Measurements from ENCODE around the gene GABRA1. TPM values are rescaled to one million over a fixed set of nuclear protein-coding genes. Genes with fewer than 3 reads are reported as not detected.

The GABRA1 gene
- total and polyA plus RNA-seq, 12 donors, result 0.23 to 3.6 (median 0.96) TPM; not detected in 4

DNA sequence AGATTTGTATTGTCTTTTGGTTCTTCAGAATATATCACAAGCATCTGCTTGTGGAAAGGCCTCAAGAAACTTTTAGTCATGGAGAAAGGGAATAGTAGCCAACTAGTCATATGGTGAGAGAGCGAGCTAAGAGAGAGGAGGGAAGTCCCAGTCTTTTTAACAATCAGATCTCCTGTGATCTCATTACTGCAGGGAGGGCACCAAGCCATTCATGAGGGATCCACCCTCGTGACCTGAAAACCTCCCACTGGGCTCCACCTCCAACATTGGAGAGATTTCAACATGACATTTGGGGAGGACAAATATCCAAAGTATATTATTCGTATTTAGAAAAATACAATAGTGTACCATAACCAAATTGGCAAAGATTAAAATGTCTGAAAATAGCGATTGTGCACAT lies 99.0 kb downstream of the GABRA1 start:
- no peaks in the 10 kb centered on the region for H3K4me1 ChIP-seq (replicated peaks in 1 of 2)
- no peaks in the 10 kb centered on the region for H3K27me3 ChIP-seq
- H3K4me3 ChIP-seq, result no peak overlapping the region
- no peak overlapping the region for H3K27ac ChIP-seq
- peaks cover 0 to 4% (median 0%) of the 10 kb centered on the region in 3 donors for H3K9me3 ChIP-seq (replicated peaks in 1 of 3)
- DNase-seq, result no peak
- no peaks in the 10 kb centered on the region for H3K36me3 ChIP-seq (replicated peaks in 1 of 2)
- TF ChIP-seq POLR2A (IDR thresholded peaks at IDR 0.05), result no peak
- TF ChIP-seq, protein P1, sequence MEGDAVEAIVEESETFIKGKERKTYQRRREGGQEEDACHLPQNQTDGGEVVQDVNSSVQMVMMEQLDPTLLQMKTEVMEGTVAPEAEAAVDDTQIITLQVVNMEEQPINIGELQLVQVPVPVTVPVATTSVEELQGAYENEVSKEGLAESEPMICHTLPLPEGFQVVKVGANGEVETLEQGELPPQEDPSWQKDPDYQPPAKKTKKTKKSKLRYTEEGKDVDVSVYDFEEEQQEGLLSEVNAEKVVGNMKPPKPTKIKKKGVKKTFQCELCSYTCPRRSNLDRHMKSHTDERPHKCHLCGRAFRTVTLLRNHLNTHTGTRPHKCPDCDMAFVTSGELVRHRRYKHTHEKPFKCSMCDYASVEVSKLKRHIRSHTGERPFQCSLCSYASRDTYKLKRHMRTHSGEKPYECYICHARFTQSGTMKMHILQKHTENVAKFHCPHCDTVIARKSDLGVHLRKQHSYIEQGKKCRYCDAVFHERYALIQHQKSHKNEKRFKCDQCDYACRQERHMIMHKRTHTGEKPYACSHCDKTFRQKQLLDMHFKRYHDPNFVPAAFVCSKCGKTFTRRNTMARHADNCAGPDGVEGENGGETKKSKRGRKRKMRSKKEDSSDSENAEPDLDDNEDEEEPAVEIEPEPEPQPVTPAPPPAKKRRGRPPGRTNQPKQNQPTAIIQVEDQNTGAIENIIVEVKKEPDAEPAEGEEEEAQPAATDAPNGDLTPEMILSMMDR (IDR thresholded peaks at IDR 0.05), result no peak
- 65 to 83% (median 69%) methylated on average over 4 of the region's 4 CpGs for WGBS, 4 donors
- intact Hi-C loops (cut with DNase I), result no loop called here

Other genes with a start within 250 kb of the GABRA1 start
- gene GABRA6, start 162.4 kb upstream of the GABRA1 start, total RNA-seq, result not detected
- not detected for gene GABRA6, start 162.4 kb upstream of the GABRA1 start, polyA plus RNA-seq
- 10 to 100 TPM in 1 of 9 donors, 1 to 10 TPM in 3, under 1 TPM in 2, not detected in 3; 0.11 to 11.2 (median 1.6) TPM for gene GABRG2, start 219.7 kb downstream of the GABRA1 start, total RNA-seq
- gene GABRG2, start 219.7 kb downstream of the GABRA1 start, polyA plus RNA-seq, result 1 to 10 TPM in 2 of 3 donors, under 1 TPM in 1; 0.47 to 9.7 (median 1.6) TPM